Mammary epithelial cell (primary cell): ENCODE measurements around the gene ZNF273.
"Not testable (repeated sequence)": the region's sequence is repeated elsewhere in the genome, so short reads cannot be mapped to it uniquely, and the experiment has no call there.

Source experiments
- EZH2 ChIP-seq: IDR thresholded peaks from 2 replicates; pipeline ENCODE4 v1.6.1; 2012; ENCODE audit warnings: low read length, inconsistent platforms, borderline replicate concordance
- TF ChIP-seq, protein P1 (sequence below), 2 donors: IDR thresholded peaks in 1 of 2; conservative IDR thresholded peaks in 1 of 2; 2 replicates each; pipeline ENCODE4 v1.5.1; 2011 to 2012; ENCODE audit warnings: inconsistent platforms in 2 of 2, low read length in 2 of 2, mild to moderate bottlenecking in 2 of 2, control low read depth in 1 of 2, low read depth in 1 of 2; ENCODE audit not compliant: insufficient read depth in 1 of 2; ENCODE audit errors: extremely low read depth in 1 of 2

DNA sequence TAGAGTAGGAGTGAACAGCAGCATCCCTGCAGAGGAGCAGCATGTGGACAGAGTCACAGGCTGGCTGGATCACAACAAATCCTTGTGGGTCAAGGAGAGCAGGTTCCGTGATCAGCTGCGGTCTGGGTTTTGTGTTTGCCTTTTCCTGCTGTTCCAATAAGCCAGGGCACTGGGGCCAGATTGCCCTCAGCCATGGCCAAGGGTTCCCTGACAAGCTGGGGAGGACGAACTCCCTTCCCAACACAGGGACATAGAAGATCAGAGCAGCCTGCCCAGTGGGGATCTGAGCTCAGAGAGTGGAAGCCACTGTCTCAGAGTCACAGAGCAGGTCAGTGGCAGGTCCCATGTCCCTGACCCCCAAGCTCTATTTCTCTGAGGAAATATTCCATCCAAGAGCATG is 12.8 kb upstream of the ZNF273 start:
- TF ChIP-seq, protein P1, sequence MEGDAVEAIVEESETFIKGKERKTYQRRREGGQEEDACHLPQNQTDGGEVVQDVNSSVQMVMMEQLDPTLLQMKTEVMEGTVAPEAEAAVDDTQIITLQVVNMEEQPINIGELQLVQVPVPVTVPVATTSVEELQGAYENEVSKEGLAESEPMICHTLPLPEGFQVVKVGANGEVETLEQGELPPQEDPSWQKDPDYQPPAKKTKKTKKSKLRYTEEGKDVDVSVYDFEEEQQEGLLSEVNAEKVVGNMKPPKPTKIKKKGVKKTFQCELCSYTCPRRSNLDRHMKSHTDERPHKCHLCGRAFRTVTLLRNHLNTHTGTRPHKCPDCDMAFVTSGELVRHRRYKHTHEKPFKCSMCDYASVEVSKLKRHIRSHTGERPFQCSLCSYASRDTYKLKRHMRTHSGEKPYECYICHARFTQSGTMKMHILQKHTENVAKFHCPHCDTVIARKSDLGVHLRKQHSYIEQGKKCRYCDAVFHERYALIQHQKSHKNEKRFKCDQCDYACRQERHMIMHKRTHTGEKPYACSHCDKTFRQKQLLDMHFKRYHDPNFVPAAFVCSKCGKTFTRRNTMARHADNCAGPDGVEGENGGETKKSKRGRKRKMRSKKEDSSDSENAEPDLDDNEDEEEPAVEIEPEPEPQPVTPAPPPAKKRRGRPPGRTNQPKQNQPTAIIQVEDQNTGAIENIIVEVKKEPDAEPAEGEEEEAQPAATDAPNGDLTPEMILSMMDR (conservative IDR thresholded peaks at IDR 0.05 in 1 of 2, IDR thresholded peaks at IDR 0.05 in 1 of 2; ENCODE audit: extremely low read depth in 1 of 2, insufficient read depth in 1 of 2, low read depth in 1 of 2, low read length in 2 of 2): not testable (repeated sequence)
- not testable (repeated sequence) for TF ChIP-seq EZH2
